Kidney epithelial cell (primary cell): ENCODE measurements around the gene C2CD4D. TPM values are rescaled to one million over a fixed set of nuclear protein-coding genes. Genes with fewer than 3 reads are reported as not detected.
"Not testable (repeated sequence)": the region's sequence is repeated elsewhere in the genome, so short reads cannot be mapped to it uniquely, and the experiment has no call there.

Experiments used
- DNase-seq: peaks from one replicate; pipeline ENCODE4 v3.0.0-alpha.2; 2010; ENCODE audit warnings: low read depth
- H3K27me3 ChIP-seq: 2 replicates; pipeline ENCODE4 v1.6.0; 2011; ENCODE audit warnings: low read length; ENCODE audit not compliant: control insufficient read depth, insufficient read depth
- H3K36me3 ChIP-seq: 2 replicates; pipeline ENCODE4 v1.5.1; 2011; ENCODE audit warnings: low read length; ENCODE audit not compliant: control insufficient read depth, insufficient read depth
- H3K4me3 ChIP-seq: 2 replicates; pipeline ENCODE4 v1.5.1; 2011; ENCODE audit warnings: low read depth, mild to moderate bottlenecking, control low read depth, low read length
- CTCF ChIP-seq: IDR thresholded peaks from 2 replicates; pipeline ENCODE4 v1.5.1; 2011; ENCODE audit warnings: mild to moderate bottlenecking, moderate library complexity, low read length, control low read depth, inconsistent platforms; ENCODE audit not compliant: insufficient read depth, poor library complexity, severe bottlenecking
- total RNA-seq: library from RNA; depleted of rRNA; stranded (reverse); fragments of >200 nt; gene quantifications from 2 replicates; pipeline ENCODE4 v1.2.3, GENCODE V29; 2015

The C2CD4D gene
- total RNA-seq, 1 donor from 2014 or later: 1.3 TPM

GRCh38 chr1:151858886-151859665, 19.5 kb upstream of the C2CD4D start:
- Histone ChIP-seq H3K36me3 (no peaks in the 10 kb centered on the region), H3K4me3 (no peak overlapping the region), H3K27me3 (no peaks in the 10 kb centered on the region)
- TF ChIP-seq CTCF: no peak
- DNase-seq: no peak

- TF ChIP-seq CTCF: no peak
- no peak overlapping the region for H3K4me3 ChIP-seq
- no peaks in the 10 kb centered on the region for H3K36me3 ChIP-seq
- no peaks in the 10 kb centered on the region for H3K27me3 ChIP-seq
- DNase-seq: no peak
These were observed 18.6 kb upstream of the C2CD4D start for GRCh38 chr1:151858030-151858746.

GRCh38 chr1:151855933-151856332, 16.3 kb upstream of the C2CD4D start:
- DNase-seq: no peak
- Histone ChIP-seq H3K27me3 (peaks cover 7% of the 10 kb centered on the region), H3K36me3 (no peaks in the 10 kb centered on the region), H3K4me3 (no peak overlapping the region)
- TF ChIP-seq CTCF: no peak

- H3K27me3 ChIP-seq, H3K4me3 ChIP-seq, H3K36me3 ChIP-seq, DNase-seq: not testable (repeated sequence)
These were observed 15.9 kb upstream of the C2CD4D start for GRCh38 chr1:151855516-151855915.

- H3K4me3 ChIP-seq: no peak overlapping the region
- no peak for TF ChIP-seq CTCF
- H3K27me3 ChIP-seq: peaks cover 7% of the 10 kb centered on the region
- H3K36me3 ChIP-seq: no peaks in the 10 kb centered on the region
- no peak for DNase-seq
These were observed 15.0 kb upstream of the C2CD4D start for GRCh38 chr1:151854658-151855057.

GRCh38 chr1:151853411-151853943, 13.9 kb upstream of the C2CD4D start, which contains the start of gene THEM5:
TSS of gene THEM5 (minus strand) at chr1:151853712. CDS start at chr1:151853565, 147 bp downstream.
- no peak for TF ChIP-seq CTCF
- no peak within 1 kb of the TSS for H3K4me3 ChIP-seq
- peaks cover 7% of the 10 kb centered on the region for H3K27me3 ChIP-seq
- no peak for DNase-seq
- H3K36me3 ChIP-seq: no peaks in the 10 kb centered on the region
